DMS114 treated with DMSO at 0.1 percent for 48 hours (cell line): Measurements from ENCODE around the gene UBL4B.
"Not testable (repeated sequence)": the region's sequence is repeated elsewhere in the genome, so short reads cannot be mapped to it uniquely, and the experiment has no call there.

Experiments
- DNase-seq: peaks from one replicate; lab custom pipeline; 2025; ENCODE audit not compliant: unreplicated experiment; lab: John Stamatoyannopoulos, UW

The UBL4B gene, protein sequence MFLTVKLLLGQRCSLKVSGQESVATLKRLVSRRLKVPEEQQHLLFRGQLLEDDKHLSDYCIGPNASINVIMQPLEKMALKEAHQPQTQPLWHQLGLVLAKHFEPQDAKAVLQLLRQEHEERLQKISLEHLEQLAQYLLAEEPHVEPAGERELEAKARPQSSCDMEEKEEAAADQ

GRCh38 chr1:110112143-110112542 is at the start of gene UBL4B:
Gene UBL4B (plus strand): TSS chr1:110112443. CDS start chr1:110112535, 92 bp downstream.
- no peak for DNase-seq

- DNase-seq: no peak
These were observed 49.6 kb upstream of the UBL4B start for GRCh38 chr1:110062612-110063011.

- no peak for DNase-seq
These were observed 48.5 kb upstream of the UBL4B start for GRCh38 chr1:110063781-110064180.

DNA sequence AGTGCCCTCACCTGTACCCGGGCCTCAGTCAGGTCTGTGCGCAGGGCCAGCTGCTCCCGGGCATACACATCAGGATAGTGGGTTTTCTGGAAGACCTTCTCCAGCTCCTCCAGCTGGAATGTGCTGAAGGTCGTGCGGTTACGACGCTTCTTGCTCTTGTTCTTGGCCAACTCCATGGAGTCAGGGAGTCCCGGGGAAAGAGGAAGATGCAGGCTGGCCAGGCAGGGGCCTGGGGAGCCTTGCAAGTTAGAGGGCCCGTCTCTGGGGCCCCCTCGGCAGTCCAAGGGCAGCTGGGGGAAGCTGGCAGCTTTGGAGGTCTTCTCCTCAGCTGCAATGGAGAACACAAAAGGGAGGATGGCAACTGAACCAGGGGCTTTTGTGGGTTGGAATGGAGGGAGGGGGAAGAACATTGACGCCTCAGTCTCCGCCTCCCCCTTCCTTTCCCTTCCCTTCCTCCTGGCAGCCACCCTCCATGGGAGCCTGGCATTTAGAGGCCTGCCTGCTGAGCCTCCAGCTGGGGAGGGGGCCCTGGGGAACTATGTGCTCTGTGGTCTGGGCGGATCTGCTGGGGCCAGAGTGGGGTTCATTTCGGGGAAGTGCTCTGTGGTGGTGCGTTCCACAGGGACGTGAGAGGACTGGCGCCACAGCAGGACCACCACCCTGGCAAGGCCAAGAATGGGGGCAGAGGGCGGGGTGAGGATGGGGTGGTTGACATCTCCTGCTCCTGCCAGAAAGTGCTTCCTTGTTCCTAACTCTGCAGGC is 47.5 kb upstream of the UBL4B start:
- DNase-seq: no peak

GRCh38 chr1:110065841-110066240 is 46.4 kb upstream of the UBL4B start:
- DNase-seq: no peak

- no peak for DNase-seq
These were observed 44.8 kb upstream of the UBL4B start for GRCh38 chr1:110067479-110067892.

DNA sequence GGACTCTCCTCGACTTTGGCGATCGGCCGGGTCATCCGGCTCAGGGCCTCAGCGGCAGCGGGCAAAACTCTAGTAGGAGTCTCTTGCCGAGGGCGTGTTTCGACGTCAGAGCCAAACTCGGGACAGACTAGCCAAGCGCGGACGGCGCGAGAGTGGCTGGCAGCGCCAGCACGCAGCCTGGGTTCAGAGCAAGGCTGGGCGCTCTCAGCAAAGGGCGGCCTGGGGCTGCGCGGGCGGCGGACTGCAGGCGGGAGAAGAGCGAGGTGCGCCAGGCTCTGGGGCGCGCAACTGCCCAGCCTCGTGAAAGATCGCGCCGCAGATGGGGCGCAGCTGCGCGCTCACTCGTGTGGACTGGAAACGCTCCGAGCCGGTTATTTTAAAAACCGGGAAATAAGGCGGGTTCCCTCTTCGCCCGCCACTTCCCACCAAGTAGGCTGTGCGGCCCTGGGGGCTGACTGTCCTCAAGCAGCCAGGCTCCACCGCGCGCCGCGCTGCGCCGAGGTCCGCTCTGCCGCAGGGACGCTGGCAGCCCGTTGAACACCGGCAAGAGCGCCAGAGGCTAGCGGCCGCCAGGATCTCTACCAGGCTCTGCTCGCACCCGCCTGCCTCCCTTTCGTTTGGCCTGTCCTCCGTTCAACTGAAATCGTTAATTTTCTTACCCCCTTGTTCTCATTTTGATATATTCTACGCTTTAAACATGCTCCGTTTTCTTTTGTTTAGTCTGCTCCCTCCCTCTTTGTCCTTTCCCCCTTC is 44.2 kb upstream of the UBL4B start:
- DNase-seq: no peak

DNA sequence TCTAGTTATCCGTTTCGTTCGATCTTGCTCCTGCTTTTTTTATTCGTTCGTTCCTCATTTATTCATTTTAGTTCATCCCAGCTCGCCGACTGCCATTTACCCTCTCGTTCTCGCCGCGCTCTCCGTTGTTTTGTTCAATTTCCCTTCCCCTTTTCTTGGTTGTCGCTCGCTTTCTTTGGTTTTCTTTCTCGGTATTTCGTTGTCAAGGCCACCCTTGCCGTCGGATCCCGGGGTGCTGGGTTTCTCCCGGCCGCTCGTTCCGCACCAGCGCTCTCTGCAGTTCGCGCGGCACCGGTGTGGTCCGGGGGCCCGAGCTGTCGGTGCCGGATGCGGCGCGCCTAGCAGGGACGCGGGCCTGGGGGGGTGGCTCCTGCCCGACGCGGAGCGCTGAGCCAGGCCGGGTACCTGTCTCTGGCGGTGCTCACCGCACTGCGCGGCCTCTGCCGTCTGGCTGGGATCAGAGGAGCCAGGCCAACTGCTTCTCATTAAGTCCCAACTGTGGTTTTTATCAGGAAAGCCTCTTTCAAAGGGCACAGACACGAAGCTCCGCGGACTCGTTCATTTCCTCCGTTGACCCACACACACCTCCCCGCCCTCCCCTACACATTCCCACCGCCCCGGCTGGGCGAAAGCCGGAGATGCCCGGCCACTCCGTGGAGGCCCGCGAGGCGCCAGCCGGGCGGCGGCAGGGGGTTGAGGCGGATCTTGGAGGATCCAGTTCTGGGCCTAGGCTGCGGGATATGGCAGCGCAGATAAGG is 43.4 kb upstream of the UBL4B start:
- no peak for DNase-seq

DNA sequence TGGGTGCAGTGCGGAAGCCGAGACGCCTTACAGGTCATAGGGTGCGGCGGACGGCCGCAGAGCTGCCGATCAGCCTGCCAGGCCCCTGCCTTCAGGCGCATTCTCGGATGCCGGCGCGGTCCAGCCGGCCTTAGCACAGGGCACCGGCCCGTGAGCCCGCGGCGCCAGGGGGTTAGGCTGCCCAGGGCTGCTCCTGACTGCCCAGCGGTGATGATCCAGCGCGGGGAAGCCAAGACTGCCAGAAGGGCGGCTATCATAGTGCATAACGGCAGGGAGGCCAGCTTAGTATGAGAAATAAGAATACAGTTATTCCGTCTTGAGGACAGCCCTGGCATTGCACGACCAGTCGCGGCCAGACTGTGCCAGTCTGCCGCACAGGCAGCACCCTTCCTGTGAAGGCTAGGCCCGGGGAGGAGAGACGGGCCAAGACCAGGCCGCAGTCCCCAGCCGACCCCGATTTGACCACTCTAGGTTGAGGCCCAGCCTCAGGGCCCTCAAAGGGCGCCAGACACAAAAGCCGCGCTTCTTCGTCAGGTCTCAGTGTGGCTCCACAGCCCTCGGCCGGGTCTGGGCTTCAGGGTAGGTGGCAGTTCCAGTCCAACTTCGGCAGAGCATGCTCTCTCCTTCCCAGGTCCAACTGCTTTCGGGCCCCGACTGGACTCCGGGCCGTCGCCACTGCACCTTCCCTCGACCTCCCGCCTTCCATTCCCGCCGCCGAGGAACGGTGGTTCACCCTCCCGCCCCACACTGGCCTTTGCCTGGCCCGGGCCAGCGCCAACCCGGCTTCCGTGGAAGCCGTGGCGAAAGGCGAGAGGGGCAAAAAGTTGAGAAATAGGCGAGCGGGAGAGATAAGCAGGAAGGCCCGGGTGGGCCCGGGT is 42.6 kb upstream of the UBL4B start:
- DNase-seq: no peak

DNA sequence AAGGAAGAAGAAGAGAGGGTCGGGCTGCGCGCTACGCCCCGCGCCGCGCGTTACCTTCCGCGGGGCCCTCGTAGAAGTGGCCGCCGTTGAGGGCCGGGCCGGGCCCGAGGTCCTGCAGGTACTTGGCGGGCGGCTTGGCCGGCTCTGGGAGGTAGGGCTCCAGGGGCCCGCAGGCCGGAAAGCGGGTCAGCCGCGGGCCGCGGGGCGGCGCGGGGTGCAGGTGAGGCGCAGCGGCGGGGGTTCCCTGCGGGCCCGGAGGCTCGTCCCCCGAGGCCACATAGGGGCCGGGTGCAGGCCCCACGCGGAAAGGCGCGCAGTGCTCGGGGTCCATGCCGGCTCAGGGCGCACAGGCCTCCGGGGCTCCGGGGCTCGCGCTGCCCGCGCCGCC is 42.0 kb upstream of the UBL4B start:
- DNase-seq: no peak

DNA sequence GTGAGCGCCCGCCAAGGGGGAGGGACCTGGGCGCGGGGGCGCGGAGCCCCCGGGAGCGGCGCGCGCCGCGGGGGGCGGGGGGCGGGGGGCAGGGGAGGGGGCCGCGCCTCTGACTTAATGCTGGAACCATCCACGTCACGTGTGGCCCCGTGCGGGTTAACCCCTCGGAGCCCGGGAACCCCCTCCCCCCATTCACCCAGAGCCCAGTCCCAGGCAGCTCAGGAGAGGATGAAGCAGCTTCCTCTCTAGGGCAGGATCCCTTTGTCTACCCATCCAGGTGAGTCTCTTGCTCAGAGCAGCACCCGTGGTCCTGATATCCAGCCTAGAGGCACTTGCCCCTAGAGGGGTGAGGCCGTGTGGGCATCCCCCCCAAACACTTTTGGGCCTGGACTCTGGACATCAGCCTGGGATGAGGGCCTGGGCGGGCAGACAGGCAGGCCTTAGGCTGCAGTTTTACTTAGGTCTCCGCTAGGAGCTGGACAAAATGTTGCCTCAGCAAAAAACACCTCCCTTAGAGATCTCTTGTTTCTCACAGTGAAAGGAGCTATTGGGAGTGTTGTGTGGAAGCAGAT is 41.5 kb upstream of the UBL4B start, which contains the start of gene ALX3:
Gene ALX3 (minus strand): TSS at position 2 of the 572 bp plus-strand sequence. CDS start 60 bp downstream, outside the sequence.
- no peak for DNase-seq

- no peak for DNase-seq
These were observed 38.1 kb upstream of the UBL4B start for GRCh38 chr1:110074166-110074565.

DNA sequence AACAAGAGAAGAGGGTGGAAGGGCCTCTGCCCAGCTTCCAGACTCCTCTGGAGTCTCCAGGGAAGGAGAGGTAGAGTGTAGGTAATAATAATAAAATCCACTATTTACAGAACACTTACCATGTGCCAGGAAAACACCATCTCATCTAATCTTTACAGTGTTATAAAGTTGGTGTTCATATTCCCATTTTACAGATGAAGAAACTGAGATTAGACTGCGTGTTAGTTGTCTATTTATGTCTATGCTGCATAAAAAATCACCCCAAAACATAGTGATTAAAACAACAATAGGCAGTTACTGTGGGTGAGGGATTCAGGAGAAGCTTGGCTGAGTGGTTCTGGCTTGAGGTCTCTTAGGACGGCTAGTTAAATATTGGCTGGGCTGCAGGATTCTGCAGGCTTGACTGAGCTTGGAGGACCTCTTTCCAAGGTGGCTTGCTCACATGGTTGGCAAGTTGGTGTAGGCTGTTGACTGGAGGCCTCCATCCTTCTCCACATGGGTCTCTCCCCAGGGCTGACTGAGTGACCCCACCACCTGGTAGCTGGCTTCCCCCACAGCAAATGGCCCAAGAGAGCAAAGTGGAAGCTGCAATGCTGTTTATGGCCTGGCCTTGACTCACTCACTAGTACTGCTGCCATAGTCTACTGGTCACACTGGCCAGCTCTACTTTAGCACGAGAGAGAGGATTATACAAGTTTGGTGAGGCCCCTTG is 35.3 kb upstream of the UBL4B start:
- DNase-seq: no peak

DNA sequence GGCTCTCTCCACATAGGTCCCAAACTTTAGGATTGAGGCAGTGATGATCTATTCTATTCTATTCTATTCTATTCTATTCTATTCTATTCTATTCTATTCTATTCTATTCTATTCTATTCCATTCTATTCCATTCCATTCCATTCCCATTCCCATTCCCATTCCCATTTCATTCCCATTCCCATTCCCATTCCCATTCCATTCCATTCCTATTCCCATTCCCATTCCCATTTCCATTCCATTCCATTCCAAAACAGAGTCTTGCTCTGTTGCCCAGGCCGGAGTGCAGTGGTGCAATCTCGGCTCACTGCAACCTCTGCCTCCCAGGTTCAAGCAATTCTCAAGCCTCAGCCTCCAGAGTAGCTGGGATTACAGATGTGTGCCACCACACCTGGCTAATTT is 32.2 kb upstream of the UBL4B start:
- DNase-seq: not testable (repeated sequence)

DNA sequence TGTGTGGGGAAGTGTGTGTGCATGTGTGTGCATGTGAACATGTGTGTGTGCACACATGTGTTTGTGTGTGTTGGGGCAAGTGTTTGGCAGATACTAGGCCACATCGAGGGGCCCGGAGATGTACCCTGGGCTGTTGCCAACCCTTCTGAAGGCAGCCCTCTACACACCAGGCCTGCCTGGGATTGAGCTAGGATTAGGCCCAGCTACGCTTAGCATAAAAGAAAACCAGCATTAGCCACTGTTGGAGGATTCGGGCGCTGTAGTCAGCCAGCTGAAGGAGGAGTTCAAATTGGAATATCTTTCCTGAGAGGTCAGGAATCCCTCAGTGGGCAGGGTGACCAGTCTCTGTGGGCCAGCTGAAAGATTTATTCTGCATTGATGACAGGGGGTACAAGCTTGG is 31.2 kb upstream of the UBL4B start:
- DNase-seq: no peak

DNA sequence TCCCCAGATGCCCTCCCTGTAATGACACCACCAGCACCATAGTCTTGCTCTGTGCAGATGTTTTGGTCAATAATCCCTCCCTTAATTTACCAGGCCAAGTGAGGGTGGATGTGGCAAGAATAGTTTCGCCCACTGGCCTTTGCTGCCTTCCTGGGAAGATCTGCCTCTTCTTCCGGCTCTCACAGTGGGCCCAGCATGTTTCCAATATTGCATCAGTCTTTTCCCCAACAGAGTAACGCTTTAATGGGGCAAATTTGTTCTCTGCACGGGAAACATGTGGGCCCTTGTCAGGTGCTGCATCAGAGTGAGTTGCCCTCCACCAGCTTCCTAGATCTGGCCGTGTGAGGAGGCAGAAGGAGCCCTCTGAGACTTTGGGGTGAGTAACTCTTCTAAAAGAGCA is 29.8 kb upstream of the UBL4B start:
- DNase-seq: no peak

- DNase-seq: no peak
These were observed 29.0 kb upstream of the UBL4B start for GRCh38 chr1:110083061-110083865.

DNA sequence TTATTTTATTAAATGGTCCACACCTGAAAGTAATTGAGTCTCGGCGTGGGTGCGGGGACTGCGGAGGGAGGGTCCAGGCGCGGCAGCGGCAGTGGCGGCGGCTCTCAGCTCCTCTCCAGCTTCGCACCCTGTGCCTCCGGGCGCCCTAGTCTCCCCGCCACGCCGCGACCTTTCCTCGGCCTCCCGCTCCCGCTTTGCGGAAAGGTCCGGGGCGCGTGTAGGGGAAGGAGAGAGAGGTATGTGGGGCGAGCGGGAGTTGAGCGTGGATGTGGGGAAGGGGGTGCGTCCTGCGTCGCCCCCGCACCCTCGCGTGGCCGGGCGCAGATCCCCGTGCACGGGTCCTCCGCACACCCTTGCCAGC is 28.4 kb upstream of the UBL4B start:
- DNase-seq: no peak
